ENCODE data around the gene CA11. TPM values are rescaled to one million over a fixed set of nuclear protein-coding genes. Genes with fewer than 3 reads are reported as not detected.

The CA11 gene
- total RNA-seq: 2.4 and 4.8 TPM in 2 replicates

DNA sequence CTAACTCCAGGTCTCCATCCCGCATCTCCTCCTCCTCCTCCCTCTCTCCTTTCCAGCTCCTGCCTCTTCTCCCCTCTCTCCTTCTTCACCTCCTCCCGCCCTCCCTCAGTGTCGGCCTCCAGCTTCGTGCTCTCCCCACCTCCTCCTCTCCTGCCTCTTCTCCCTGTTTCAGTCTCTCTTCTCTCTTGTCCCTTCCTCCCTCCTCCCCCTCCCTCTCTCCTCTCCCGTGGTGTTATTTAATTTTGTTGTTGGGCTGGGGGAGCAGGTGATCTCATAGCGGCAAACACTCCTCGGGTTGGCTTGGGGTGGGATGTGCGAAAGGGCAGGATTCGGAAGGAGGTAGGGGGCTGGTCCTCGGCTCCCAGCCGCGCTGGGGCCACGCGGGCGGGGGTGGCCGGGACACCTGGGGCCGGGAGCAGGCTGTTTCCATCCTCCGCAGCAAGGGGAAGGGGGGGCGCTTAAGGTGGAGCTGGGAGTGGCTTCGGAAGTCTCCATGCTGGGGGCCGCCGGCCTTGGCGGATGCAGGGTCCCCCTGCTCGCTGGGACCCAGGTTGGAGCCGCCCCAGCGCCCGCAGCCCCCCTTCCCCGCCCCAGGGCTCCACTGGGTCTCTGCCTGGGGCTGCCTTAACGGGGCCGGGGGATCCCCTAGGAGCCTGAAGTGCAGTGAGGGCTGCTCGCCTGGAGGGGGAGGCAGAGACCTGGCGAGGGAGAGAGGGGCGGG lies at the start of gene CA11:
CA11 (minus strand) TSS at position 187 of the 721 bp plus-strand sequence. CDS start 555 bp downstream, outside the sequence.

GRCh38 chr19:48672994-48673393 lies 27.0 kb upstream of the CA11 start, which contains the start of gene NTN5:
NTN5 (minus strand) TSS chr19:48673017; CDS start chr19:48670986, 2,031 bp downstream.

DNA sequence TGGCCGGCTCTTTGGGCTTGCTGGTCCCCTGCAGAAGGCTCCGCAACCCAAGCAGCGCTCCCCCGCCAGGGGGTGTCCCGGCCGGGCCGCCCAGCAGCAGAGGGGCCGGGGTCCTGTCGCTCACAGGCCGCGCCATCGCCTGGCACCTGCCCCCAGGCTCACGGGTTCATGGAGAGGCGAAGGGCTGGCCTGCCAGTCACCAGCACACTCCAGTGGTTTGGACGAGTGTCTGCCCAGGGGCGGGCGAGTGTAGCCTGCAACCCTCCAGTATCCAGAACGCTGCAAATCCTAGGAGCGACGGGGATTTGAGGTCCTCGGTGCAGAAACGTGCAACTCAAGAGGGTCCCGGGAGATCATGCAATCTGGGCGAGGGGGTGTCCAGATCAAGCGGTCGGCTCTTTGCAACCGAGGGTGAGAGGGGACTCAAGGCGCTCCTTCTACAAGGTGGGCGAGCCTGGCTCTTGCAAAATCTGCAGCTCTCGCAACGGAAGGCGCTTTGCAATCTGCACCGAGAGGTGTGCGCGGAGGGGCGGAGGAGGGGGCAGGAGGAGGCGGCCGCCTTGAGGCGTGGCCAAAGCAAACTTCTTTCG lies 9.0 kb downstream of the CA11 start, which contains the start of gene DBP:
DBP (minus strand) TSS at position 521 of the 590 bp plus-strand sequence; CDS start at position 136, 385 bp downstream.

DNA sequence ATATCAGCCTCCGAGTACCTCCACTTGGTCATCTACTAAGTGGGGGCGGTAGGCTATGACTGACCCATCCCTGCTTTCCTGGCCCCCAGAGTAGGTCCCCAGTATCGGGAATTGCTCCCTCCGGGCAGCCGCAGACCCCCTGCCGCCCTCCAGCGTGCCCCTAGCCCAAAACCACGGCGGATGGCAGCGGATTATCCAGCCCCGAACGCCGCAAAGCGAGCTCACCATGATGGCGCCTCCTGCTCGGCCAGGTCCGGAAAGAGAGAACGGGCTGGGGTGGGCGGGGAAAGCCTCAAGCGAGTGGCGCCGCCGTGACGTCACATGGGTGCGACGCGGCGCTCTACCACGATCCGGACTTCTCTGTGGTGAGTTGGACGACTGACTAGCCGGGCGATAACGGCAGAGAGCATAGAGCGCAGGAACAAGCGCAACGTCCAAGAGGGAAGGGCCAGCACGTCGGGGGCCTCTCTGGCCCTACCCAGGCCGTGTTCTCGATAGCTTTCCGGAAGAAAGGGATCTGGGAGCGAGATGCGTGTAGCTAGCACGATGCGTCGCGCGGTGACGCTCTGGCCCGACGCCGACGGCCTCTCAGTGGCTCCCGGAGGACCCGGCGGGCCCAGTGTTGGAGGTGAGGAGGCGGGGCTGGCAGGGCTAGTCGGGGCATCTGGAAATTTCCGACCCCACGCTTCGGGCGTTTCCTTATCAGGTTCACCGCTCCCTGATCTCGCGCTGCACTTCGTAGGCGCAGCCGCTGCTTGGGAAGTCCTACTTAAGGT lies 26.9 kb downstream of the CA11 start, which contains the start of the genes RPL18 and SPHK2:
RPL18 (minus strand) TSS at position 263 of the 776 bp plus-strand sequence; CDS start at position 228, 35 bp downstream.
SPHK2 (plus strand) TSS at position 591 of the 776 bp plus-strand sequence. CDS start 1,009 bp downstream, outside the sequence.

DNA sequence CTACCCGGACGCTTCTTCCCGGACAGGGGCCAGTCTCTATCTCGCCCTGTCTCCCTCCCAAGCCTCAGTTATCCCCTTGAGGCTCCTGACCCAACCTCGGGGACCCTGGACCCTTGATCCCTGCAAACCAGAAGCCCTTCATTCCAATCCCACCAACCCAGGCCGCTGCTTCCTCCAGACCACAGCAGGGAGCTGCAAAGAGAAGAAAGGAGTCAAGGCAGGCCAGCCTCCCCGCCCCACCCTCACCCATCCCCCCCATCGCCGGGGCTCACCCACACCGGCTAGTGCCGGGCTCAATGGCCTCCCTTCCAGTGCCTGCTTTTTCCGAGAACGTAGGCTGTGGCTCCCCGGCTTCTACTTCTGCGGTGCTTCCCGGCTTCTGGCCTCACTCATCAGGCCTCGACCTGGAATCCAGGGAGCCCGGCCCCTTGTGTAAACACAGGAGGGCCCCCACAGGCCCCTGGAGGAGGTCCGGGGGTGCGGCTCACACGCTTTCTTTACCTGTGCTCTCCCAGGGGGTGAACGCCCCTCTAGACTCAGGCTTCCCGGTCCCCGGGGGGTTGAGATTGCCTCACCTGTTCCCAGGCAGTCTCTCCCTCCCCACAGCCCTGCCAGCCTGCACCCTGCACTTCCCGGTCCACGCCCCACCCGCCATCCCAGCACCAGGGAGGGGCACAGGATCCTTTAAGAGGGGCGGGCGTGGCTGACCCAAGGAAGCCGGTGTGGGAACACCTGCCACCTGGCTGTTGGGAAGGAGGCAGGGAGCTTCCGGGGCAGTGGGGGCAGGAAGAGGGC lies 31.4 kb downstream of the CA11 start, which contains the start of gene FAM83E:
FAM83E (minus strand) TSS at position 641 of the 795 bp plus-strand sequence. CDS start 1,704 bp downstream, outside the sequence.

DNA sequence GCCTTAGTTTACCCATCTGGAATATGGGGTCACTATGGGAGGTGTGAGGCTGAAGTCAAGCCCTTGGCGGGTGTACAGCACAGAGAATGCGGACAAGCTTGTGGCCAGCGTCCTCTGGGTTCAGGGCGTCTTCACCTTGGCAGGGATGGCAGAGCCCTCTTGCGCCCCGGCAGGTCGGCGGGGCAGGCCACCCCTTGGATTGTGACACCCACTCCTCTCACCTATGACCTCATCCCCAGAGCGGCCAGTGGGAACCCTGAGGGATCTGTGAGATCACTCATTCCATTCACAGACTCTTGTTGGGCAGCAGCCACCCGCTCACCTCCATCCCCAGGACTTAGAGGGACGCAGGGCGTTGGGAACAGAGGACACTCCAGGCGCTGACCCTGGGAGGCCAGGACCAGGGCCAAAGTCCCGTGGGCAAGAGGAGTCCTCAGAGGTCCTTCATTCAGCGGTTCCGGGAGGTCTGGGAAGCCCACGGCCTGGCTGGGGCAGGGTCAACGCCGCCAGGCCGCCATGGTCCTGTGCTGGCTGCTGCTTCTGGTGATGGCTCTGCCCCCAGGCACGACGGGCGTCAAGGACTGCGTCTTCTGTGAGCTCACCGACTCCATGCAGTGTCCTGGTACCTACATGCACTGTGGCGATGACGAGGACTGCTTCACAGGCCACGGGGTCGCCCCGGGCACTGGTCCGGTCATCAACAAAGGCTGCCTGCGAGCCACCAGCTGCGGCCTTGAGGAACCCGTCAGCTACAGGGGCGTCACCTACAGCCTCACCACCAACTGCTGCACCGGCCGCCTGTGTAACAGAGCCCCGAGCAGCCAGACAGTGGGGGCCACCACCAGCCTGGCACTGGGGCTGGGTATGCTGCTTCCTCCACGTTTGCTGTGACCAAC lies 39.3 kb downstream of the CA11 start, which contains the start of gene SPACA4:
SPACA4 (plus strand) TSS at position 280 of the 896 bp plus-strand sequence; CDS start at position 517, 237 bp downstream.

Other genes starting within 250 kb of the CA11 start
- 28.7 and 53.7 TPM in 2 replicates for gene GRWD1, start 200.2 kb downstream of the CA11 start, total RNA-seq
- 1.4 and 4.5 TPM in 2 replicates for gene KCNJ14, start 190.6 kb downstream of the CA11 start, total RNA-seq
- 25.6 and 35.5 TPM in 2 replicates for gene CYTH2, start 176.8 kb downstream of the CA11 start, total RNA-seq
- 1.0 and 3.6 TPM in 2 replicates for gene LMTK3, start 134.4 kb downstream of the CA11 start, total RNA-seq
- gene SULT2B1, start 94.0 kb downstream of the CA11 start, total RNA-seq: 7.8 and 9.9 TPM in 2 replicates
- gene SPACA4, start 39.4 kb downstream of the CA11 start, total RNA-seq: 0.21 TPM in 1 of 2 replicates, not detected in the other
- gene FAM83E, start 31.1 kb downstream of the CA11 start, total RNA-seq: 17.0 and 25.6 TPM in 2 replicates
- gene RPL18, start 27.0 kb downstream of the CA11 start, total RNA-seq: 1,268 and 2,578 TPM in 2 replicates
- 4.3 and 5.5 TPM in 2 replicates for gene SPHK2, start 26.7 kb downstream of the CA11 start, total RNA-seq
- 5.5 and 12.2 TPM in 2 replicates for gene DBP, start 8.8 kb downstream of the CA11 start, total RNA-seq
- 0.14 TPM in 1 of 2 replicates, not detected in the other for gene NTN5, start 26.8 kb upstream of the CA11 start, total RNA-seq
- gene FUT2, start 49.8 kb upstream of the CA11 start, total RNA-seq: 5.1 and 46.3 TPM in 2 replicates
- gene MAMSTR, start 73.5 kb upstream of the CA11 start, total RNA-seq: 0.34 and 0.57 TPM in 2 replicates
- 0.71 and 1.4 TPM in 2 replicates for gene RASIP1, start 94.4 kb upstream of the CA11 start, total RNA-seq
- gene IZUMO1, start 100.7 kb upstream of the CA11 start, total RNA-seq: 0.36 and 0.68 TPM in 2 replicates
- 16.3 and 30.4 TPM in 2 replicates for gene FUT1, start 106.5 kb upstream of the CA11 start, total RNA-seq
- gene FGF21, start 109.3 kb upstream of the CA11 start, total RNA-seq: 0.21 and 0.34 TPM in 2 replicates
- gene BCAT2, start 164.8 kb upstream of the CA11 start, total RNA-seq: 21.9 and 27.1 TPM in 2 replicates
- 2.9 and 5.1 TPM in 2 replicates for gene HSD17B14, start 190.3 kb upstream of the CA11 start, total RNA-seq
- gene PLEKHA4, start 222.4 kb upstream of the CA11 start, total RNA-seq: 1.0 and 4.2 TPM in 2 replicates
- 194 and 385 TPM in 2 replicates for gene PPP1R15A, start 226.2 kb upstream of the CA11 start, total RNA-seq